Neural crest cell (in vitro differentiated cells): ENCODE measurements around the gene SEMA6A. TPM values are rescaled to one million over a fixed set of nuclear protein-coding genes. Genes with fewer than 3 reads are reported as not detected.

Source experiments
- DNase-seq: peaks from one replicate; pipeline ENCODE4 v3.0.0; 2021; ENCODE audit warnings: low read depth, mixed read lengths, low spot score
- H3K27ac Mint-ChIP-seq: one replicate; pipeline ENCODE4 v1.8.0; 2021; ENCODE audit warnings: mild to moderate bottlenecking, mixed read lengths; ENCODE audit not compliant: unreplicated experiment
- H3K27me3 Mint-ChIP-seq: 2 replicates; pipeline ENCODE4 v1.8.0; 2021; ENCODE audit warnings: low read depth, mild to moderate bottlenecking, mixed read lengths
- H3K36me3 Mint-ChIP-seq: 2 replicates; pipeline ENCODE4 v1.8.0; 2021; ENCODE audit warnings: low read depth, mild to moderate bottlenecking, mixed read lengths
- H3K4me1 Mint-ChIP-seq: 2 replicates; pipeline ENCODE4 v1.8.0; 2021; ENCODE audit warnings: mixed read lengths
- H3K4me3 Mint-ChIP-seq: one replicate; pipeline ENCODE4 v1.8.0; 2021; ENCODE audit warnings: mild to moderate bottlenecking, mixed read lengths
- H3K9me3 Mint-ChIP-seq: 2 replicates; pipeline ENCODE4 v1.8.0; 2021; ENCODE audit warnings: mixed read lengths
- total RNA-seq: library from RNA; stranded (reverse); gene quantifications from 2 replicates; pipeline ENCODE4 v1.2.1, GENCODE V29; 2021
- TF ChIP-seq, protein P1 (sequence below): fragments of 200-600 bp; sonication (generic); conservative IDR thresholded peaks from 2 replicates; pipeline ENCODE4 v1.5.0; 2021; ENCODE audit warnings: antibody characterized with exemption, mild to moderate bottlenecking

The SEMA6A gene
- total RNA-seq, 1 donor from 2014 or later = 30.0 TPM

DNA sequence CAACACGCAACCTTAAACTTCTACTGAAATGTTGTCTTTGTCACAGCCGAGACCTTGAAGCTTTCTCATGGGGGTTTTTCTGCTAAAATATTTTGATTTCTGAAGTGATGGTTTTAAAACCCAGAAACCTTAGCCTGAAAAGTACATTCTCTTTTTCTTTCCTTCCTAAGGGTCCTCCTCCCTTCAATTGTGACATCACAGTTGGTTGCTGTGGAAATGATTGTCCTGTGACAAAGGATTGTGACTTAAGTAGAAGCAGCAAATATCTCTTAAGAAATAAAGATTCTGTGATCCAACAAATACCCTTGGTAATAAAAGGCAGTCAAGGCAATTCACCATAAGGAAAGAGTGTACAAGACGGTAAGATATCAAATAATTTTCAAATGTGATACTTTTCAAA lies 125.2 kb downstream of the SEMA6A start:
- Mint-ChIP-seq H3K27me3 (no peaks in the 10 kb centered on the region), H3K36me3 (peaks cover 17% of the 10 kb centered on the region), H3K4me1 (peaks cover 62% of the 10 kb centered on the region), H3K27ac (no peak overlapping the region), H3K9me3 (peaks cover 3% of the 10 kb centered on the region), H3K4me3 (no peak overlapping the region)
- TF ChIP-seq, protein P1, sequence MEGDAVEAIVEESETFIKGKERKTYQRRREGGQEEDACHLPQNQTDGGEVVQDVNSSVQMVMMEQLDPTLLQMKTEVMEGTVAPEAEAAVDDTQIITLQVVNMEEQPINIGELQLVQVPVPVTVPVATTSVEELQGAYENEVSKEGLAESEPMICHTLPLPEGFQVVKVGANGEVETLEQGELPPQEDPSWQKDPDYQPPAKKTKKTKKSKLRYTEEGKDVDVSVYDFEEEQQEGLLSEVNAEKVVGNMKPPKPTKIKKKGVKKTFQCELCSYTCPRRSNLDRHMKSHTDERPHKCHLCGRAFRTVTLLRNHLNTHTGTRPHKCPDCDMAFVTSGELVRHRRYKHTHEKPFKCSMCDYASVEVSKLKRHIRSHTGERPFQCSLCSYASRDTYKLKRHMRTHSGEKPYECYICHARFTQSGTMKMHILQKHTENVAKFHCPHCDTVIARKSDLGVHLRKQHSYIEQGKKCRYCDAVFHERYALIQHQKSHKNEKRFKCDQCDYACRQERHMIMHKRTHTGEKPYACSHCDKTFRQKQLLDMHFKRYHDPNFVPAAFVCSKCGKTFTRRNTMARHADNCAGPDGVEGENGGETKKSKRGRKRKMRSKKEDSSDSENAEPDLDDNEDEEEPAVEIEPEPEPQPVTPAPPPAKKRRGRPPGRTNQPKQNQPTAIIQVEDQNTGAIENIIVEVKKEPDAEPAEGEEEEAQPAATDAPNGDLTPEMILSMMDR = no peak
- DNase-seq = no peak

DNA sequence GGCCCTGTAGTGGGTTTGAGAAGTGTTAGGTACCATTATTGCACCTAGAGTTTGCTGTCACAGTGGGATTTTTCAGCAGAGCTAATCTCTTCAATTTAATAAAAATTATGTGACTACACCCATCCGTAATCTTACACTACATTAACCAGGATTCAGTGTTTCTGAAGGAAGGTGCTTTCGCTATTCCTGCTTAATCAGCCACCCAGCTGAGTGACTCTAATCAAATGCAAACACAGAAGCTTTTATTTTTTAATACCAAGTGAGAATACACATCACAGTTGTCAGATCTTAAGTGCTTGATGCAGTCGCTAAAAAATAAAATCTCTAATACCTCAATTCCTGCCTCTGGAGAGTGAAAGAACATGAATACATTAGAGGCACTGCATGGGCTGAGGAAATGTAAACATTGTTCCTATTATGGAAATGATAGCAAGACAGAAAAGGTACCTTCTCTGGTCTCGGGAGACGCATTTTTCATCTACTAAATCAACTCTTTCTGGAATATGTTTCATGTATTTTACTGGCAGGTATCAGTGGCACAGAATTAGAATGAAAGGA lies 125.7 kb downstream of the SEMA6A start:
- Mint-ChIP-seq H3K4me1 (peaks cover 62% of the 10 kb centered on the region), H3K36me3 (peaks cover 17% of the 10 kb centered on the region), H3K9me3 (peaks cover 2% of the 10 kb centered on the region), H3K4me3 (no peak overlapping the region), H3K27ac (no peak overlapping the region), H3K27me3 (no peaks in the 10 kb centered on the region)
- DNase-seq = no peak
- TF ChIP-seq, protein P1 = no peak

DNA sequence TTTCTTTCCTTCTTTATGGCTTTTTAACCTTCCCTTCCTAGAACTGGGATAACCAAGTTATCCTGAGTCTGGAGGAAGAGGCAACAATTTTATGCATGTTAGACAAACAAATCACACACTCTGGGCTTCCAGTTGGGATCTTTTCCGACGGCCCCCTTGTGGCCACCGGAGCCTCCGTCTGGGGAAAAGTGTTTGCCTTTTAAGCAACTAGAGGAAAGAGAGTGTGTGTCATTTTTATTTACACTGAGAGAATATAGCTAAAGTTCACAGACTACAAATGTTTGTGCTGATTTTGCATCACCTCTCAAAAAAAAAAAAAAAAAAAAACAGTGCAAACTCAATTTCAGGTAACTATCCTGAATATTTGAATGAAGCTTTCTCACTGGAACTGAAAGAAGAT lies 126.2 kb downstream of the SEMA6A start:
- no peaks in the 10 kb centered on the region for H3K9me3 Mint-ChIP-seq
- H3K27ac Mint-ChIP-seq = no peak overlapping the region
- H3K4me3 Mint-ChIP-seq = no peak overlapping the region
- TF ChIP-seq, protein P1 = no peak
- no peaks in the 10 kb centered on the region for H3K27me3 Mint-ChIP-seq
- DNase-seq = no peak
- H3K36me3 Mint-ChIP-seq = peaks cover 17% of the 10 kb centered on the region
- H3K4me1 Mint-ChIP-seq = peaks cover 62% of the 10 kb centered on the region

DNA sequence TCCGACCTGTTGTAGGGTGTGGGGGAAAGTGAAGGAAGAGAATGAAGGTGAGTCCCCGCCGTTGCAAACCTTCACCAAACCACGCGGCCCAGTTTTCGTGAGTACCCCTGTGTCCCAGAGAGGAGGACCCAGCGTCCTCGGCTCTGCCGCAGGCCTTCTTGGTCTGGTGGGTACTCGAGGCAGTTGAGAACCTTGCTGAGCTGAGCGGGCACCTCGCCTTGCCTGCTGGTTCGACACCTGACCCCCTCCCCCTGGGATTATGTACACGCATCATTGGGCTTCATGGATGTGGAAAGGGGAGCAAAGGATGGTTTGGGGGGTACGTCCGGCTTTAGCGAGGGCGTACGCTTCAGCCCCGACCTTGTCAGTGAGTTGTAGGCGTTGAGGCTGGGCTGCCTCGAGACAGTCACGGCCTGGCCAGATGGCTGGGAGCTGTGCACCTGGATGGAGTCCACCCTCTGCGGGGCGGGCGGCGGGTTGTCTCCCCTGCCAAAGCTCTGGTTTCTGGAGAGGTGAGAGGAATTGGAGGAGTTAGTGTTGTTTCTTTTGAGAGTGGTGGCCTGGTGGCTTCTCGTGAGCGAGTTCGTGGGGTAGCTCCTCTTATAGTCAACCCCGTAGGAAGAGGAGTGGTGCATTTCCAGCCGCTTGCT lies 128.1 kb downstream of the SEMA6A start:
- Mint-ChIP-seq H3K27me3 (no peaks in the 10 kb centered on the region), H3K36me3 (peaks cover 17% of the 10 kb centered on the region), H3K9me3 (no peaks in the 10 kb centered on the region), H3K4me1 (peaks cover 54% of the 10 kb centered on the region), H3K27ac (no peak overlapping the region), H3K4me3 (no peak overlapping the region)
- TF ChIP-seq, protein P1 = no peak
- DNase-seq = no peak

DNA sequence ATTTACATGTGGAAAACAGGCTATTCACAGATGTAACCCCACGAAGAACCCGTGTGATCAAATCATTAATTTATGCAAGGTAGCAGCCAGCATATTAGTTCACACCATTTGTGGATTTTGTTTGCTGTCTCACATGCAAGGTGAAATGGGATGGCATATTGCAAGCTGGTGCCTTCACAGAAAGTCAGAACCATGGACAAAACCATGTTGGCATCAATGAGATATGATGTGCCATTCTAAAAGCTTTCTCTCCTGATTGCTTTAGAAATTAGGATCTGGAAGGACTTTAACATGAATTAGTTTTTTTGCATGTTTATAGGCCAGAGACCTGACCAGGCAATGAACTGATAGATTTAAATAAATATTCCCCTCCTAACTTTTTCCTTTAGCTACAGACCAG lies 129.3 kb downstream of the SEMA6A start:
- H3K4me1 Mint-ChIP-seq = peaks cover 54% of the 10 kb centered on the region

More for the DNA sequence above, 129.3 kb downstream of the SEMA6A start:
- Mint-ChIP-seq H3K4me3 (no peak overlapping the region), H3K36me3 (peaks cover 13% of the 10 kb centered on the region), H3K9me3 (no peaks in the 10 kb centered on the region), H3K27ac (no peak overlapping the region), H3K27me3 (no peaks in the 10 kb centered on the region)
- TF ChIP-seq, protein P1 = no peak
- DNase-seq = no peak
